Neural cell (in vitro differentiated cells): Measurements from ENCODE around the gene NPAS3. TPM values are rescaled to one million over a fixed set of nuclear protein-coding genes. Genes with fewer than 3 reads are reported as not detected.

Source experiments
- H2AFZ ChIP-seq: fragments of 200-600, 300-800 bp; sonication (generic), shearing (Covaris generic); 2 replicates; pipeline ENCODE4 v1.6.0; 2014; ENCODE audit warnings: low read depth, mild to moderate bottlenecking, antibody characterized with exemption, low read length, moderate library complexity
- H3F3A ChIP-seq: fragments of 200-600 bp; shearing (Covaris generic); 2 replicates; pipeline ENCODE4 v1.6.1; 2016; ENCODE audit warnings: mild to moderate bottlenecking, moderate library complexity, mixed read lengths, antibody characterized with exemption, low read length; ENCODE audit not compliant: insufficient read depth, poor library complexity, severe bottlenecking
- H3K27ac ChIP-seq: fragments of 200-600, 300-800 bp; sonication (generic), shearing (Covaris generic); 2 replicates; pipeline ENCODE4 v1.5.1; 2014; ENCODE audit warnings: mild to moderate bottlenecking, low read length, moderate library complexity
- H3K27me3 ChIP-seq: fragments of 300-800, 200-600 bp; sonication (generic), shearing (Covaris generic); 2 replicates; pipeline ENCODE4 v1.6.0; 2014; ENCODE audit warnings: mild to moderate bottlenecking, low read depth, low read length, moderate library complexity; ENCODE audit not compliant: insufficient read depth
- H3K36me3 ChIP-seq: fragments of 300-800, 200-600 bp; sonication (generic), shearing (Covaris generic); 2 replicates; pipeline ENCODE4 v1.5.1; 2014; ENCODE audit warnings: mild to moderate bottlenecking, antibody characterized with exemption, low read length, moderate library complexity; ENCODE audit not compliant: insufficient read depth
- H3K4me2 ChIP-seq: fragments of 300-800, 200-600 bp; sonication (generic), shearing (Covaris generic); 2 replicates; pipeline ENCODE4 v1.6.0; 2014; ENCODE audit warnings: mild to moderate bottlenecking, low read length
- H3K4me3 ChIP-seq: fragments of 300-800, 200-600 bp; sonication (generic), shearing (Covaris generic); 2 replicates; pipeline ENCODE4 v1.5.1; 2014; ENCODE audit warnings: mild to moderate bottlenecking, low read length, moderate library complexity
- H3K79me2 ChIP-seq: fragments of 200-600 bp; shearing (Covaris generic); replicated peaks from 2 replicates; pipeline ENCODE4 v1.6.0; 2014; ENCODE audit warnings: mild to moderate bottlenecking, low read length, moderate library complexity; ENCODE audit not compliant: insufficient read depth
- H3K9ac ChIP-seq: fragments of 300-800, 200-600 bp; sonication (generic), shearing (Covaris generic); 2 replicates; pipeline ENCODE4 v1.6.1; 2016; ENCODE audit warnings: mild to moderate bottlenecking, low read length, mixed read lengths
- H3K9me2 ChIP-seq: fragments of 200-600 bp; shearing (Covaris generic); 2 replicates; pipeline ENCODE4 v1.6.1; 2016; ENCODE audit warnings: mild to moderate bottlenecking, low read length, mixed read lengths; ENCODE audit not compliant: insufficient read depth
- H3K9me3 ChIP-seq: fragments of 200-600, 300-800 bp; sonication (generic), shearing (Covaris generic); 2 replicates; pipeline ENCODE4 v1.6.1; 2016; ENCODE audit warnings: mild to moderate bottlenecking, mixed run types, low read length, moderate library complexity, mixed read lengths
- H4K20me1 ChIP-seq: fragments of 200-600 bp; shearing (Covaris generic); 2 replicates; pipeline ENCODE4 v1.6.1; 2016; ENCODE audit warnings: mild to moderate bottlenecking, mixed run types; ENCODE audit not compliant: insufficient read depth
- EP300 ChIP-seq: fragments of 450-650 bp; conservative IDR thresholded peaks from 2 replicates; pipeline ENCODE4 v1.6.1; 2014; ENCODE audit warnings: antibody characterized with exemption, mild to moderate bottlenecking, moderate library complexity; ENCODE audit not compliant: poor library complexity, severe bottlenecking
- EZH2 ChIP-seq: fragments of 200-600, 300-800 bp; shearing (Covaris generic), sonication (generic); IDR thresholded peaks from 2 replicates; pipeline ENCODE4 v1.6.1; 2014; ENCODE audit warnings: antibody characterized with exemption, low read length, borderline replicate concordance, mild to moderate bottlenecking; ENCODE audit not compliant: insufficient read depth, poor library complexity, severe bottlenecking
- MXI1 ChIP-seq: fragments of 450-650 bp; conservative IDR thresholded peaks from 2 replicates; pipeline ENCODE4 v1.6.1; 2014; ENCODE audit warnings: antibody characterized with exemption, mild to moderate bottlenecking; ENCODE audit not compliant: poor library complexity, severe bottlenecking
- POLR2AphosphoS5 ChIP-seq: IDR thresholded peaks from 2 replicates; pipeline ENCODE4 v1.6.1; 2012
- RAD21 ChIP-seq: fragments of 450-650 bp; conservative IDR thresholded peaks from 2 replicates; pipeline ENCODE4 v1.6.1; 2014; ENCODE audit warnings: antibody characterized with exemption, mild to moderate bottlenecking, moderate library complexity
- REST ChIP-seq: IDR thresholded peaks from 2 replicates; pipeline ENCODE4 v1.6.1; 2012; ENCODE audit warnings: borderline replicate concordance
- SMC3 ChIP-seq: fragments of 450-650 bp; conservative IDR thresholded peaks from 2 replicates; pipeline ENCODE4 v1.6.1; 2014; ENCODE audit warnings: antibody characterized with exemption, mild to moderate bottlenecking, moderate library complexity; ENCODE audit not compliant: poor library complexity
- TAF1 ChIP-seq: IDR thresholded peaks from 2 replicates; pipeline ENCODE4 v1.6.1; 2012; ENCODE audit warnings: low read depth
- polyA plus RNA-seq: library from polyadenylated mRNA; depleted of rRNA; stranded (reverse); fragments of >200 nt; gene quantifications from 2 replicates; pipeline ENCODE4 v1.2.3, GENCODE V29; 2014
- TF ChIP-seq, protein P1 (sequence below): fragments of 450-650 bp; IDR thresholded peaks from 2 replicates; pipeline ENCODE4 v1.5.1; 2014; ENCODE audit warnings: antibody characterized with exemption, mild to moderate bottlenecking, moderate library complexity; ENCODE audit not compliant: poor library complexity, severe bottlenecking

The NPAS3 gene
- polyA plus RNA-seq, 1 donor from 2014 or later = 1.3 TPM

GRCh38 chr14:33294419-33294818 lies 355.7 kb downstream of the NPAS3 start:
- Histone ChIP-seq H3K27ac (no peak overlapping the region), H3K27me3 (no peaks in the 10 kb centered on the region), H3K4me3 (no peak overlapping the region), H3K9me2 (no peaks in the 10 kb centered on the region), H3F3A (no peaks in the 10 kb centered on the region), H2AFZ (no peak overlapping the region), H4K20me1 (no peaks in the 10 kb centered on the region), H3K9ac (no peak overlapping the region), H3K4me2 (no peak overlapping the region), H3K79me2 (peaks cover 3% of the 10 kb centered on the region), H3K36me3 (no peaks in the 10 kb centered on the region), H3K9me3 (no peaks in the 10 kb centered on the region)
- TF ChIP-seq TAF1 = no peak
- no peak for TF ChIP-seq POLR2AphosphoS5
- TF ChIP-seq, protein P1, sequence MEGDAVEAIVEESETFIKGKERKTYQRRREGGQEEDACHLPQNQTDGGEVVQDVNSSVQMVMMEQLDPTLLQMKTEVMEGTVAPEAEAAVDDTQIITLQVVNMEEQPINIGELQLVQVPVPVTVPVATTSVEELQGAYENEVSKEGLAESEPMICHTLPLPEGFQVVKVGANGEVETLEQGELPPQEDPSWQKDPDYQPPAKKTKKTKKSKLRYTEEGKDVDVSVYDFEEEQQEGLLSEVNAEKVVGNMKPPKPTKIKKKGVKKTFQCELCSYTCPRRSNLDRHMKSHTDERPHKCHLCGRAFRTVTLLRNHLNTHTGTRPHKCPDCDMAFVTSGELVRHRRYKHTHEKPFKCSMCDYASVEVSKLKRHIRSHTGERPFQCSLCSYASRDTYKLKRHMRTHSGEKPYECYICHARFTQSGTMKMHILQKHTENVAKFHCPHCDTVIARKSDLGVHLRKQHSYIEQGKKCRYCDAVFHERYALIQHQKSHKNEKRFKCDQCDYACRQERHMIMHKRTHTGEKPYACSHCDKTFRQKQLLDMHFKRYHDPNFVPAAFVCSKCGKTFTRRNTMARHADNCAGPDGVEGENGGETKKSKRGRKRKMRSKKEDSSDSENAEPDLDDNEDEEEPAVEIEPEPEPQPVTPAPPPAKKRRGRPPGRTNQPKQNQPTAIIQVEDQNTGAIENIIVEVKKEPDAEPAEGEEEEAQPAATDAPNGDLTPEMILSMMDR = no peak
- TF ChIP-seq MXI1 = no peak
- no peak for TF ChIP-seq REST
- TF ChIP-seq EZH2 = no peak
- TF ChIP-seq RAD21 = no peak
- TF ChIP-seq SMC3 = no peak
- no peak for TF ChIP-seq EP300

DNA sequence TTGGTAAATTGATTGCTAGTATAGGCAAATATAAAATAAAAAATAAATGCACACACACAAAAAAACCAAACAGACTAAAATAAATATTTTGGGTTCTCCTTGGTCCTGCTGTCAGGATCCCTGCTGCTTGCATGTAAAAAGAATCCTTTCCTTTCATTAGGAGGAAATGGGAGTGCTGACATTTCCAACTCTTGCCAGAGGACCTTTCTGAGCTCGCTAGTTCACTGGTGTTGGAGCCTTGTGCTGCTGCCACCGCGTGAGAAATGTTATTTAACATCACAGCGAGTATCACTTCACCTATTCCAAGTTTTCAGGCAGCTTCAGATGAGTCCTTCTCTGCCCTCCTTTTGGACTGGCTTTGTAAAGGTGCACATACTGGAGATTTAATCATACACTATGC lies 358.9 kb downstream of the NPAS3 start:
- Histone ChIP-seq H2AFZ (no peak overlapping the region), H3K9me2 (no peaks in the 10 kb centered on the region), H3F3A (no peaks in the 10 kb centered on the region), H4K20me1 (no peaks in the 10 kb centered on the region), H3K9ac (no peak overlapping the region), H3K4me3 (no peak overlapping the region), H3K9me3 (no peaks in the 10 kb centered on the region), H3K4me2 (no peak overlapping the region), H3K27me3 (no peaks in the 10 kb centered on the region), H3K27ac (no peak overlapping the region), H3K79me2 (peaks cover 3% of the 10 kb centered on the region), H3K36me3 (no peaks in the 10 kb centered on the region)
- no peak for TF ChIP-seq EZH2
- TF ChIP-seq REST = no peak
- no peak for TF ChIP-seq TAF1
- TF ChIP-seq POLR2AphosphoS5 = no peak
- TF ChIP-seq MXI1 = no peak
- TF ChIP-seq, protein P1 = no peak
- TF ChIP-seq SMC3 = no peak
- no peak for TF ChIP-seq EP300
- no peak for TF ChIP-seq RAD21
